A673 (cell line): ENCODE data around the gene ADGRF1.

Experiments
- EZH2 ChIP-seq: fragments of 200-600 bp; sonication (generic); IDR thresholded peaks from 2 replicates; pipeline ENCODE4 v1.6.1; 2017; ENCODE audit warnings: borderline replicate concordance, low read depth, mild to moderate bottlenecking, mixed read lengths, antibody characterized with exemption, low read length; ENCODE audit not compliant: poor library complexity, severe bottlenecking
- TF ChIP-seq, protein P1 (sequence below): fragments of 300-800, 200-600 bp; sonication (generic); conservative IDR thresholded peaks from 2 replicates; pipeline ENCODE4 v1.5.1; 2017; ENCODE audit warnings: low read depth, mild to moderate bottlenecking, antibody characterized with exemption, low read length, moderate library complexity, mixed read lengths

DNA sequence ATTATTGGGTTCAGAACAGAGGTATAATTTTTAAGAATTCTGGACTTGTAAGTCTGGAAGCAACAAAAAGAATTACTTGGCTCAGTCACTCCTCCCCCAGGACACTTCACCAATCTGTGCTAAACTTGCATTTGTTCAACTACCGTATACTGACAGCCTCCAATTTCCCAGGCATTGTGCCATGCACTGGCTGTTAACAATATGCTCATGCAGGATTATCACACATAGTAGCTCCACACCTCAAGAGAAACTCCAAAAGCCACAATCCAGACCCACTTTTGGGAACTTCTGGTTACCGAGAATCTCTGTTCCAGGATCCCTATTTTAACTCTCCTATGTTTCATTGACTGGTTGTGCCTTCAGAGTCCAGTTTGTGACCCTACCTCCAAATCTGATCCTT is 7.7 kb downstream of the ADGRF1 start:
- no peak for TF ChIP-seq EZH2
- TF ChIP-seq, protein P1, sequence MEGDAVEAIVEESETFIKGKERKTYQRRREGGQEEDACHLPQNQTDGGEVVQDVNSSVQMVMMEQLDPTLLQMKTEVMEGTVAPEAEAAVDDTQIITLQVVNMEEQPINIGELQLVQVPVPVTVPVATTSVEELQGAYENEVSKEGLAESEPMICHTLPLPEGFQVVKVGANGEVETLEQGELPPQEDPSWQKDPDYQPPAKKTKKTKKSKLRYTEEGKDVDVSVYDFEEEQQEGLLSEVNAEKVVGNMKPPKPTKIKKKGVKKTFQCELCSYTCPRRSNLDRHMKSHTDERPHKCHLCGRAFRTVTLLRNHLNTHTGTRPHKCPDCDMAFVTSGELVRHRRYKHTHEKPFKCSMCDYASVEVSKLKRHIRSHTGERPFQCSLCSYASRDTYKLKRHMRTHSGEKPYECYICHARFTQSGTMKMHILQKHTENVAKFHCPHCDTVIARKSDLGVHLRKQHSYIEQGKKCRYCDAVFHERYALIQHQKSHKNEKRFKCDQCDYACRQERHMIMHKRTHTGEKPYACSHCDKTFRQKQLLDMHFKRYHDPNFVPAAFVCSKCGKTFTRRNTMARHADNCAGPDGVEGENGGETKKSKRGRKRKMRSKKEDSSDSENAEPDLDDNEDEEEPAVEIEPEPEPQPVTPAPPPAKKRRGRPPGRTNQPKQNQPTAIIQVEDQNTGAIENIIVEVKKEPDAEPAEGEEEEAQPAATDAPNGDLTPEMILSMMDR: no peak
